NOMO-1 (cell line): Measurements from ENCODE around the gene NR2C2AP.
A peak's percentile ranks its signal among the peaks of the same experiment; 100 is the strongest.
"Not testable (repeated sequence)": the region's sequence is repeated elsewhere in the genome, so short reads cannot be mapped to it uniquely, and the experiment has no call there.

Experiments
- DNase-seq, 2 experiments: peaks; one replicate each; lab custom pipeline; 2025; ENCODE audit not compliant: unreplicated experiment in 2 of 2; lab: John Stamatoyannopoulos, UW

Gene NR2C2AP

GRCh38 chr19:19185853-19186740, 17.1 kb downstream of the NR2C2AP start:
- DNase-seq: peak in 1 of 2 experiments; percentile 30

DNA sequence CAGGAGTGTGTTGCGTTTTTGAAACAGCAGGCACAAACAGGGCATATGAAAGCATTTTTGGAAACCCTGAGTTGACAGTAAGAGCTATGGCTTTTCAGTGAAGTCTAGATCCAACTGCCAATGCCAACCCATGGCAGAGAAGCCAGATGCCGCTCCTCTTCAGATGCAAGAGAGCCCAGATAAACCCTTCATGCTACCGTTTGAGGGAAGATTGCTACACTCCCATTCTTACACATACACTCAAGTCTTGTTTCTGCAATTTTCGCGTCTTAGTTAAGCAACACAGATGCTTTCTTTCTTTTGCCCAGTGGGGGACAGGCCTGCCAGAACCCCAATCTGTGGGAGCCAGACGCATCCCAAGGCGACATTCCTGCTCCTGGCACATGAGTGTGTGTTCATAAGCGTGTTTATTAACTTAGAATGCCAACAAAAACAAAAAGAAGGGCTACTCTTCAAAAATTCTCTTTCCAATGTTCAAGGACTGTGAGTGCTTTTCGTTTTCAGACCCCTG, 21.7 kb downstream of the NR2C2AP start:
- no peak for DNase-seq

GRCh38 chr19:19179548-19180441, 23.4 kb downstream of the NR2C2AP start:
- no peak for DNase-seq

DNA sequence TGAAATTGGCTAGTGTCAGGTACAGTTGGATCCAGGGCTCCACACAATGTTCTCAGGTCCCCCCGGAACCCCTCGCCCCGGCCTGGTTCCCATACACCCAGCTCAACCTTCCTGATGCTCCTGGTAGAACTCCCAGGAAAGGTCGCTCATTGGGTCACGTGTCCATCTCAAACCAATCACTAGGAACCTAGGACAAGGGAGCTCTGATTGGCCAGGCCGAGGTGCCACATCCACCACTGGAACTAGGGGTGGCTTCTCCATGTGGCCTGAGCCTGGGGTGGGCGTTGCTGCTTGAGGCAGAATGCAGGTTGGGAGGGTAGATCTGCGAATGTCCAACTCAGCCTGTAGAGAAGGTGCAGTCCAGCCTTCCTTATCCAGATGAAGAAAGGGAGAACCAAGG, 26.3 kb downstream of the NR2C2AP start:
- DNase-seq: no peak

GRCh38 chr19:19173243-19173642, 30.0 kb downstream of the NR2C2AP start:
- not testable (repeated sequence) for DNase-seq

GRCh38 chr19:19171821-19172532, 31.2 kb downstream of the NR2C2AP start:
- DNase-seq: peak; percentile 33 to 64

DNA sequence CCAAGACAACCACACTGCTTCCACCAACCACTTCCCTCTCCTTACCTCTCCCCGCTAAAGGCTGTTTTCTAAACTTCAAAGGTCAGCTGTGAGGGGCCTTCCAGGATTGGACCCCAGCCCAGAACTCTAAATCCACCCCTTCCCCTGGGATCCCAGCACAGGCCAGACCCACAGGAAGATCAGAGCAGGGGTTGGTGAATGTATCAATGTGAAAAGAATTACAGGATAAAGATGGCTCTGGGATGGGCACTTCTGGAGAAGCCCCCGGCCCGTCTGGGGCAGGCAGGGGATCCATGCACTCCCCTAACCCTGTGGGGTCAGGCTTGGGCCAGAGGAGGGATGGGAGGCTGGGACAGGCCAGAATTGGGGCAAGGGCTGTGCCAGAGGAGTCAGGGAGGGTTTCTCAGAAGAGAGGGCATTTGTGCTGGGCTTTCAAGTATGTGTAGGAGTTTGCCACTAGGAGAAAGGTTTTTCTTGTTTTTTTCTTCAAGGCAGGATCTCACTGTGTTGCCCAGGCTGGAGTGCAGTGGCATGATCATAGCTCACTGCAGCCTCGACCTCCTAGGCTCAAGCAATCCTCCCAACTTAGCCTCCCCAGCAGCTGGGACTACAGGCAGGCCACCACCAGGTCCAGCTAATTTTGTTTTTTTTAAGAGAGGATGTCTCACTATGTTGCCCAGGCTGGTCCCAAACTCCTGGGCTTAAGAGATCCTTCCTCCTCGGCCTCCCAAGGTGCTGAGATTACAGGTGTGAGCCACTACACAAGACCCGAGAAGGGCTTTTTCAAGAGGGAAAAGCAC, 32.1 kb downstream of the NR2C2AP start:
- no peak for DNase-seq

DNA sequence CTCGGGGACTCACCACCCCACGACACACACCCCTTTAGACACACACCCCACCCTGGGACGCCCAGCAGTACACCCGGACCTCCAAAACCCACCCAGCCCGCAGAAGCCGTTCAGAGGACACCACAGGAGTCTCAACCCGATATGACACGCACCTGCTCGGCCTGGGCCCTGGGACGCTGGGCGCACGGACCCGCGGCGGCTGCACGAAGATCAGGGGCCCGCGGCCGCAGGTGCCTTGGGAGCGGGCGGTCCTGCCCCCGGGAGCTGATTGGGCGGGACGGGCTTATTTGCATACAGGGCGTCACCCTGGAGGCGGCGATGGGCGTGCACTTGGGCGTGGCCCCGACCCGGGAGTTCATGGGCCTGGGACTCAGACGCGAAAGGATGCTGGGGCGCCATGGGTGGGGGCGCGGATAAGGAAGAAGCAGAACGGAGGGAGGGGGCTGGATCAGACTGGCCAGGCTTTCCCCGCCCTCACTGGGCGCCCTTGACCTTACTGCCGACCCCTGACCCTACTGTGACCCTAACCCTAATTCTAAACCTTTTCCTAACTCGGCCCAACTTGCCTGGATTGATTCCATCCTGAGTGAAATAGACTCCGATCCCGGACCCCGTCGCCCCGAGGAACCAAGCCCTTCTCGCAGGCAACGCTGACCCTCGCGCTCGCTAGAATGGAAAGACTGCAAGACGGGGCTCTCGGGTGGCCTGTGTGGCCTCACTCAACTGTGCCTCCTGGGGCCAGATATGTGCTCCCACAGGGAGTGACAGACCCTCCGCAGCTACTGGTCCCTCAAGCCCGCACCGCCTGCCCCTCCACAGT, 33.0 kb downstream of the NR2C2AP start, which contains the start of gene MEF2B:
Gene MEF2B (minus strand): TSS at position 211 of the 820 bp plus-strand sequence. CDS start 19,528 bp downstream, outside the sequence.
- DNase-seq: peak in 1 of 2 experiments; percentile 16

DNA sequence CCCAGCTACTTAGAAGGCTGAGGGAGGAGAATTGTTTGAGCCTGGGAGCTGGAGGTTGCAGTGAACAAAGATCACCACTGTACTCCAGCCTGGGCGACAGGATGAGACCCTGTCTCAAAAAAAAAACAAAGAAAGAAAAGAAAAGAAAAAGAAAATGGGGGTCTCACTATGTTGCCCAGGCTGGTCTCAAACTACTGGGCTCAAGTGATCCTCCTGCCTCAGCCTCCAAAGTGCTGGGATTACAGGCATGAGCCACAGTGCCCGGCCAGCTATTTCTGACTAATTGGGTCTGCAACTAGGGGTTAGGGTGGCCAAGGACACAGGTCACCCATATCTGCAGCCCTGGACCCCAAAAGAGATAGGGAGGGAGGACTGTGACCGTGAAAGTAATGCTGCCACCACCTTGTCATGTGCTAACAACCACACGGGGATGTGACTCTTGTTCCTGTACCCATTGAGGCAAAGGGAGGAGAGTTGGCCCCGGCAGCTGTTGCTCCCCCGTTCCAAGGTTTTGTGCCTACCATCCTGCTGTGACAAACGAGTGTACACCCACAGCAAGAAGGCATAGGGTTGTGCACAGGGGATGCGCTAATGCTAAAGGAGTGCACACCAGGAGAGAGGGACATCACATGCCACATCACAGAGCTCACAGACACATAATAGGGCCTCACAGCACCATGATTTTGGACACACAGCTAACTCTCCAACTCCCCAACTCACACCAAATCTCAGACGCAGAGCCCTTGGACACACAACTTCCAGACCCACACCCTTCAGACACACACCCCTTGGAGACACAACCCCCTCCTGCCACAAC, 33.8 kb downstream of the NR2C2AP start:
- no peak for DNase-seq

DNA sequence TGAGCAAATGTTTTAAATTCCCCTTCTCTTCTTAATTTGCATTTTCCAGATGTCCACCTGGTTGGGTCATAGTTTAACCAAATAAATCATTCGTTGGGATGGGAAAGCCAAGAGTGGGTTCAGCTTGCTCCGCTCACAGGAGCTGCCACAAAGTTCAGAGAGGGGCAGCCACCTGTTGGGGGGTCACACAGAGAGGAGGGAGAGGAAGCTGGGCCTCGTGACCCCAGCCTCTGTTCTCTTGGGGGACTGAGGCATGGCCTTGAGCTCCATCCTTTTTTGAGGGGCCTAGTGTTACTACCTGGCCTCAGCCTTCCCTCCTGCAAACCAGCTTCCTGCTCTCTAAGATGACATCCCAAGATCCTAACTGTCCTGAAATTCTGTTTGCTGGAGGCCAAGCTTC, 35.6 kb downstream of the NR2C2AP start:
- DNase-seq: no peak

GRCh38 chr19:19165396-19165795, 37.8 kb downstream of the NR2C2AP start:
- DNase-seq: no peak

- DNase-seq: no peak
These were observed 40.7 kb downstream of the NR2C2AP start for GRCh38 chr19:19162495-19162894.

DNA sequence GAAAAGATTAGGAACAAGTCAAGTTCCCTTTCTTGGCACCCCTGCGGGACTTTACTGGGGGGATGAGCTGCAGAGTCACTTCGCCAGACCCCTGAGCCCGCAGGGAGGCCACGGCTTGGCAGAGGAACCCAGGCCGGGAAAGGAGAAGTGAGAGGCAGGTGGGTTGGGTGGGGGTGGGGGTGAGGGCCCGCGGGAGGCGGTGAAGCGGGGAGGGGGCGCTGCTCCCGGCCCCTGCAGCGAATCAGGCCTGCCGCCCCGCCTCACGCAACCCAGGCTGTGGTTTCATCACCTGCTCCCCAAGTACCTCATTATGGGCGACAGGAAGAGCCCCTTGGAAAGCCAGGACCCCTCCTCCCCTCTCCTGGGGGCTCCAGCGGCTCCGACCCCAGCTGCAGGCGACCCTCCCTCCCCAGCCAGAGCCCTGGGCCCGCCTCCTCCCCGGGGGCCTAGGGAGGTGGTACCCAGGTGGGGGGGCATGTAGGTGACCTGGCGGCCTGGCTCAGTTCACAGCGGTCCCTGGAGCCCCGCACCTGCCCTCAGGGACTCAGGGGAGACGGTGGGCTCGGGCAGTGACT, 42.7 kb downstream of the NR2C2AP start:
- peak; percentile 11 to 22 for DNase-seq

DNA sequence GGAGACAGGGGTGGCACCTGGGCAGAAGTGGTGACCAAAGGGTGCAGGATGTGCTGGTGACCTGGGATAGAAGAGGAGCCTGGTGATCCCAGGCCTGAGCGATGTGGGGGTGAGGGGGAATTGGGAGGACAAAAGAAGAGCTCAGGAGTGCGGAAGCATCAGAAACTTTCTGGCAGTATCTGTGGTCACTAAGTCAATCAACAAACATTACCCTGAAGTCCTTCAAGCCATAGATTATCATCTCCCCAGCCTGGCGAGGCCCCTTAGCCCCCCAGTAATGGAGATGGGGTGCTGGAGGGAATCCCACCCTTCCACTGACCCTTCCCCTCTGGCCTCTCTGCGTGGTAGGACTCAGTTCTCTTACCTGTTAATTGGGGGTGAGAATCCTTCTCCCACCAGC, 43.7 kb downstream of the NR2C2AP start:
- DNase-seq: no peak

- DNase-seq: no peak
These were observed 45.4 kb downstream of the NR2C2AP start for GRCh38 chr19:19157808-19158207.

DNA sequence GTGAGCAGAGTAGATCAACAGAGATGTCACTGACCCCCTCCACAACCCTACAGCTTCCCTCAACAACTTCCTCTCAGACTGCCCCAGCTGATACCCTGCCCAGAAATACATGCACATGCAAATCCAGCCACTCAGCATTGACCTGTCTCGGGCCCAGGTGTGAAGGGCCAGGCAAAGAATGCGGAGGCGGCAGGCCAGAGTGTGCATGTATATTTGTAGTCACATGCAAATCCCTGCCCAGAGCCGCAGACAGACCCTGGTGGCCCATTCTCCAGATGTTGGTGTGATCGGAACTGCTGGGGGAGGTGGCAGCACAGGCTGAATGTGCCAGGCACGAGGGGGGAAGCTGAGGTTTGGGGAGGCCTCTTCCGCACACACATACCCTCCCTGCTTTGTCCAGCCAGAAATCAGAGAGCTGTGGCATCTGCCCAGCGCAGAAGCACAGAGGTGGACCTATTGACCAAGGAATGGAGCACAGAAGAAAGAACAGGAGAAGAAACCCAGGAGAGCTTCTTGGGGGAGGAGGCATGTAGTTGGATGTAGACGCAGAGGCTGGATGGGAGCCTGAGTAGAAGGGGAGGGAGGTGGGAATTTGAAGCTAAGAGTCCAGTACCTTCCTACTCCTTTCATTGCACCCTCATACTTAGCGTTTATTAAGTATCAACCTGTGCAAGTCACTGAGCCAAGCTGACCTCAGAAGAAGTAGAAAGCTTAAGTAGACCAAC, 47.6 kb downstream of the NR2C2AP start:
- no peak for DNase-seq
